Embryonic facial prominence (tissue), 1 donor: ENCODE measurements around the gene SORCS2.

Experiments used
- DNase-seq: peaks from one replicate; pipeline ENCODE4 v3.0.0-alpha.2; 2016; ENCODE audit errors: extremely low spot score

SORCS2 gene

DNA sequence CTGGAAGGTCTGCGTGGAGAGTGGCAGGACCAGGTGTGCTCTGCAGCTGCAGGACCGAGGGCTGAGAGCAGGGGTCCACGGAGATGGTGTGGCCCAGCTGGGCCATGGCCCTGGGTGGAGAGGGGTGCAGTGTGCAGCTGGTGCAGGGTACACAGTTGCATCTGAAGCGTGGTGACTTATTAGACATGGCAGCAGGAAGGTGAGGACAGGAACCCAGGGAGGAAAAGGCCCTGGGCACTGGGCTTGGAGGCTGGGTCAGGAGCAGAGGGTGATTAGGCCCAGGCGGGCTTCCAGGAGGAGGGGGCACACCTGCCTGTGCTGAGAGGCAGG lies 457.0 kb downstream of the SORCS2 start:
- no peak for DNase-seq

GRCh38 chr4:7649741-7650531 lies 457.6 kb downstream of the SORCS2 start:
- DNase-seq = no peak

DNA sequence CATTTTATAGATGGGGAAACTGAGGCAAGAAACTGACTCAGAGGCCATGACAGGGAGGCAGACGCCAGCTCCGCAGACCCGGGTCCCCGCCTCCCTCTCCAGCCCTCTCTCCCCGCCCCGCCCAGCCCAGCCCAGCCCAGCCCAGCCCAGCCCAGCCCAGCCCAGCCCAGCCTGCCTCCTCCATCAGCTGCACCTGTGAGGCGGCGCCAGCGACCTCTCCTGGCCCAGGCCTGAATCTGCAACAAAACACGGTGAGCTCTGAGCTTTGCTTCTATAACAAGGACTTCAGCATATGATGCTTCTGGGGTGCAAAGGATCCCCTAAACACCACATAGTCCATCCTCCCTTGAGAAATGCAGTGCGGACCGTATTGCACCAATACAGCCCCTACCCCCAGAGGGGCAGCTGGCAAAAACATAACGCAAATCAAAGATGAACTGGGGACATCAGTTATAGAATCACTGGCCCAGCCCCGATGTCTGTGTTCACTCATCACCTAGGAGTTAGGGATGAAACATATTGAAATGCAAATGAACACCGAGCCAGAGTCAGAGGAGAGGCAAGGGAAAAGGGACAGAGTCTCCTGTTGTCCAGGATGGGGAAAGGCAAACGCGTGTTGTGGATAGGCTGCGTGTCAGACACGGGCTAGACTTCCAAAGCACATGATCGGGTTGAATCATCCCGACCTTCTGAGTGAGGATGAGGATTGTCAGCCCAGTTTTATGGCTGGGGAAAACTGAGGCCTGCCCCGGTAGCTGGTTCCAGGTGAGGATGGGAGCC lies 458.5 kb downstream of the SORCS2 start:
- DNase-seq = no peak

- no peak for DNase-seq
These were observed 459.2 kb downstream of the SORCS2 start for GRCh38 chr4:7651461-7651921.

DNA sequence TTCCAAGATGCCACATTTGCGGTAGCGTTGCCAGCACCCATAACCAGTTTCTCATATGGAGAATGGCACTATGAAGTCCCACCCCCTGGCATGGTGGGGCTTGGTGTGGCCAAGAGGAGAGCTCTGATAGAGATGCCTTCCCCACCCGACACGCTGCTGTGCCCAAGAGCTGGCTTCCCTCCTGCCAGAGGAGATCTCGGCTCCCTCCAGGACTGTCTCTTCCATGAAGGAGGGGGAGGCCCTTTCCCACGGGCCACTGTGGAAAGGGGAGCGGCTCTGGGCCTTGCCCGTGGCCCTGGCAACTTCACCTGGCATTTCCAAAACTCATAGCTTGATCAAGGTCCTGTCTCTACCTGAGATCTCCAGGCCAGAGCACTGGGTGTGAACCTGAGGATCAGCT lies 459.7 kb downstream of the SORCS2 start:
- DNase-seq = no peak

GRCh38 chr4:7652451-7652881 lies 460.1 kb downstream of the SORCS2 start:
- DNase-seq = no peak

DNA sequence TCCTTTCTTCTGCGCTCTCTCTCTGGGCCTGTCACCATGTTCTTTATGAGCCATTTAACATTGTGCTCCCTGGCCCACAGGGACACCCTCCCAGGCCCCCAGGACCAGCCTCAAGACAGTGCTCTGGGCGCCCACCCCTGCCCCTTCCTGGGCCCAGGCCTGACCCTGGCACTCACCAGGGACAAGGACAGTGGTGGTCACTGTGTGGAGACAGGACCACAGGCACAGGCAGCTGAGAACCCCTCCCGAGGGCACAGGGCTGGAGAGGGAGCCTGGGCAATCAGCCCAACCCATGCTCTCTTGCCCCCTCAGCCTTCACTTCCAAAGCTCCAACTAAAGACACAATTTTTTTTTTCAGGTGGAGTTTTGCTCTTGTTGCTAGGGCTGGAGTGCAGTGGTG lies 460.6 kb downstream of the SORCS2 start:
- DNase-seq = no peak

- DNase-seq = no peak
These were observed 461.4 kb downstream of the SORCS2 start for GRCh38 chr4:7653510-7654369.

DNA sequence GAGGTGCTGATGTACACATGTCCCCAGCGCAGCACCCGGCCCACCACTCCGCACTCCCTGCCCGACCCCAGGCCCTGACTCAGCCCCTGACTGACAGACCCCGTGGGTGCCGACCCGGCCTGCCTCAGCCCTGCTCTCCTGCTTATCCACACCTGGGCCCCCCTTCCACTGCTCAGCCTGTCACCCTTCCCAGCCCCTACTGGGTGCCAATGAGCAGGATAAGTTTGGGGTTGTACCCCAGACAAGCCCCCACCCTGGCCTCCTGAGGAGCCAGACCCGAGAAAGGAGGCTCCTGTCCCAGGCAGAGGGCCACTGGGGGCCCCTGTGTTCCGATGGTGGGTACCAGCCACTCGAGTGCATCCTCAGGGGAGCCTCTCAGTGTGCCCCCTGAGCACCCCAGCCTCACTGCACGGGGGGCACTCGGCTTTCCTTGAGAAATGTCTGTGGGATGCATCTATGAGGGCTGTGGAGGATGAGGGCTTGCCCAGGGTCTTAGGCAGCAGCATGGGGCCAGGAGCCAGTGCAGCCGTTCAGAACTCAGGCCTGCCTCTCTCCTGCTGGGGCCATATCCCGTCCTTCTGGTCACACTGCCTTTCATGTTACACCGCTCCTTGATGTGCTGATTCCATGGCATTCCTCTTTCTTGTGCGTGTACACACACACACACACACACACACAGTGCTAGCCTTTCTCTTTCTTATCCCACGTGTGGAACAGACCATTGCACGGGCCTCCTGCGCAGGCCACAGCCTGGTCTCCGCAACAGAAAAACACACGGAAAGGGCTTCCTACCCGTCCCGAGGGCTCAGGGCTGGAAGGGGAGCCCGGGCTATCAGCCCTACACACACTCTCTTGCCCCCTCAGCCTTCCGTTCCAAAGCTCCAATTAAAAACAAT lies 462.5 kb downstream of the SORCS2 start:
- no peak for DNase-seq

- DNase-seq = no peak
These were observed 463.3 kb downstream of the SORCS2 start for GRCh38 chr4:7655511-7656243.

- no peak for DNase-seq
These were observed 464.0 kb downstream of the SORCS2 start for GRCh38 chr4:7656244-7656800.

DNA sequence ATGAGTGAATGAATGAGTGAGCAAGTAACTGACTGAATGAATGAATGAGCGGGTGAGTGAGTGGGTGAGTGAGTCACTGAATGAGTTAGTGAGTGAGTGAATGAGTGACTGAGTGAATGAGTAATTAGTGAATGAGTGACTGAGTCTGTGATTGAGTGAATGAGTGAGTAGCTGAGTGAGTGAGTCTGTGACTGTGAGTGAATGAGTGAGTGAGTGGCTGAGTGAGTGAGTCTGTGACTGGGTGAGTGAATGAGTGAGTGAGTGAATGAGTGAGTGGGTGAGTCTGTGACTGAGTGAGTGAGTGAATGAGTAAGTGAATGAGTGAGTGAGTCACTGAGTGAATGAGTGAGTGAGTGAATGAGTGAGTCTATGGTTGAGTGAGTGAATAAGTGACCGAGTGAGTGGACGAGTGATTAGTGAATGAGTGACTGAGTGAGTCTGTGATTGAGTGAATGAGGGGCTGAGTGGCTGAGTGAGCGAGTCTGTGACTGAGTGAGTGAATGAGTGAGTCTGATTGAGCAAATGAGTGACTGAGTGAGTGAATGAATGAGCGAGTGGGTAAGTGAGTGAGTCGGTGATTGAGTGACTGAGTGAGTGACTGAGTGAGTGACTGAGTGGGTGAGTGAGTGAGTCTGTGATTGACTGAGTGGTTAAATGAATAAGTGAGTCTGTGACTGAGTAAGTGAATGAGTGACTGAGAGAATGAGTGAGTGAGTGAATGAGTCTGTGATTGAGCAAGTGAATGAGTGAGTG lies 465.4 kb downstream of the SORCS2 start:
- no peak for DNase-seq

GRCh38 chr4:7658341-7659204 lies 466.2 kb downstream of the SORCS2 start:
- DNase-seq = no peak

- no peak for DNase-seq
These were observed 467.3 kb downstream of the SORCS2 start for GRCh38 chr4:7659429-7660175.

DNA sequence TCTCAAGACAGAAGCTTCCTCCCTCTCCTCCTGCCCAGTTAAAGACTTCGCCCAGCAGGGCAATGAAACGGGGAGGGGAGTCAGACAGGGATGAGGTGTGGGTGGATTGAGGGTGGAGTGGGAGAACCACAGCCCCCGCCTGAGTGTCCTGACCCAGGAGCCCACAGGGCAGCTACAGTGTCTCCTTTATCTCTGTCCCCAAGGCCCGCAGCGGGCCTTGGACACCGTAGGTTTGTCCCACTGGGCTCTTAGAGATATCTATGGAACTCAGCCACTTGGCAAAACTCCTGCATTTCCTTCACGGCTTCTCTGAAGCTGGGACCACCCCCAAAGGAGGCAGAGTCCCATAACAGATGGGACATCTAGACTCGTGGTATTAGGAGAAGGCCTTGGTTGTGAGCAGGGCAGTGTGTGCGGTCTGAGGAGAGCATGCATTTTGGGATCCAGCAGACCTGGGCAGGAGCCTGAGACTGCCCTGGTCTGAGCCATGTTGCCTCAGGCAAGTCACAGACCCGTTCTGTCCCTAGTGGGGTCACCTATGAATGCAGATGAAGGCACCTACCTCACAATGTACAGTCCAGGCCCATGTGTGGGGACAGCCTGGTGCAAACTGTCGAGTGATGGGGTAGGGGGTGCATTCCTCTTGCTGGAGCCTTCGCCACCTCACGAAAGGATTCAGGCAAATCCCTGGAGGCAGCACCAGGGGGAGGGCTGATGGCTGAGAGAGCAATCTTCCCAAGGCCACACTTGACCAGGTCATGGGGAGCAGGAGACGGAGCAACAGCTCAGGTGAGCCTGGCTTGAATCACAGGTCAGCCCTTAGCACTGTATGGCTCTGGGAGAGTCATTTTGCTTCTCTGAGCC lies 468.1 kb downstream of the SORCS2 start:
- no peak for DNase-seq

DNA sequence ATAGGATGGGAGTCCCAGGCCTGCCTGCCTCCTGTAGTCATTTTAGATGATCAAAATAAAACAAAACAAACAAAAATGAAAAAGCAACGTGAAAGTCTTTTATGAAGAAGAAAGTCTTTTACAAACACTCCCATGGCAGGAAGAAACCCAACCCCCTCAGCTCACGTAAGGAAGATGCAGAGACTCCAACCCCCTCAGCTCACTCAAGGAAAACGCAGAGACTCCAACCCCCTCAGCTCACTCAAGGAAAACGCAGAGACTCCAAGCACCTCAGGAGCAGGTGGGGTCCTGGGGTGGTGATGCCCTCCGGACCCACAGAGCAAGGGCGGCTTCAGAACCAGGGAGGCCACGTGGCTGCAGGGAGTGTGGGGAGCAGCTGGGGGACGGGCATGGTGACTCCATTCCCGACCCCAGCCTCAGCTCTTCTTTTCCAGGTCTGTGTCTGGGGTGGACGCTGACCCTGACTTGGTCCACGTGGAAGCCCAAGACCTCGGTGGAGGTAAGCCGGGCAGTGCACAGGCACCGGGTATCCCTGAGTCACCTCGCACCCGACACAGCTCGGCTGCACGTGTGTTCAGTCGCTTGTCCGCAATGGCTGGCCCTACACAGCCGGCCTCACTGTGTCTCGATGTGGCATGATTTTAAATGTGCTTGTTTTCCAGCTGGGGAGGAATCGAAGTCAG lies 468.9 kb downstream of the SORCS2 start:
- DNase-seq = no peak
